Vagina (tissue), 2 donors: ENCODE results near the gene AKR1E2.

ENCODE experiments used
- POLR2A ChIP-seq, 2 donors: fragments of 450-650 bp; IDR thresholded peaks; one replicate each; pipeline ENCODE4 v1.6.1; 2017; ENCODE audit warnings: antibody characterized with exemption in 2 of 2, mild to moderate bottlenecking in 2 of 2, moderate library complexity in 2 of 2
- TF ChIP-seq, protein P1 (sequence below), 3 experiments: fragments of 450-650 bp in 2 of 3; fragments of 200-600 bp in 1 of 3; sonication (generic) in 1 of 3; IDR thresholded peaks; one replicate each; pipeline ENCODE4 v1.5.1; 2017 to 2019; ENCODE audit warnings: antibody characterized with exemption in 3 of 3, mild to moderate bottlenecking in 2 of 3, moderate library complexity in 2 of 3

DNA sequence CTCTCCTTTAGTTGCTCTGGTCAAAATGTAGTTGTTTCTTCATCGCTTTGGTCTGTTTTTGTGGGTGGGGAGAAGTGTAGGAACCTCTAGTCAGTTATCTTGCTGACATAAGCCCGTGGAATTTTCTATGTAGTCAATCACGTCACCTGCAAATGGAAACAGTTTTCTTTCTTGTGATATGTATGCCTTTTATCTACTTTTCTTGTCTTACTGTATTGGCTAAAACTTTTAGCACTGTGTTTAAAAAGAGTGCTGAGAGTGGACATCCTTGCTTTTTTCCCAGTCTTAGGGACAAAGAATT lies 42.3 kb downstream of the AKR1E2 start:
- no peak for TF ChIP-seq POLR2A (IDR thresholded peaks at IDR 0.05)
- TF ChIP-seq, protein P1, sequence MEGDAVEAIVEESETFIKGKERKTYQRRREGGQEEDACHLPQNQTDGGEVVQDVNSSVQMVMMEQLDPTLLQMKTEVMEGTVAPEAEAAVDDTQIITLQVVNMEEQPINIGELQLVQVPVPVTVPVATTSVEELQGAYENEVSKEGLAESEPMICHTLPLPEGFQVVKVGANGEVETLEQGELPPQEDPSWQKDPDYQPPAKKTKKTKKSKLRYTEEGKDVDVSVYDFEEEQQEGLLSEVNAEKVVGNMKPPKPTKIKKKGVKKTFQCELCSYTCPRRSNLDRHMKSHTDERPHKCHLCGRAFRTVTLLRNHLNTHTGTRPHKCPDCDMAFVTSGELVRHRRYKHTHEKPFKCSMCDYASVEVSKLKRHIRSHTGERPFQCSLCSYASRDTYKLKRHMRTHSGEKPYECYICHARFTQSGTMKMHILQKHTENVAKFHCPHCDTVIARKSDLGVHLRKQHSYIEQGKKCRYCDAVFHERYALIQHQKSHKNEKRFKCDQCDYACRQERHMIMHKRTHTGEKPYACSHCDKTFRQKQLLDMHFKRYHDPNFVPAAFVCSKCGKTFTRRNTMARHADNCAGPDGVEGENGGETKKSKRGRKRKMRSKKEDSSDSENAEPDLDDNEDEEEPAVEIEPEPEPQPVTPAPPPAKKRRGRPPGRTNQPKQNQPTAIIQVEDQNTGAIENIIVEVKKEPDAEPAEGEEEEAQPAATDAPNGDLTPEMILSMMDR (IDR thresholded peaks at IDR 0.05): no peak
